GM21737 (cell line): ENCODE data around the gene GPR146.
"Not testable (repeated sequence)": the region's sequence is repeated elsewhere in the genome, so short reads cannot be mapped to it uniquely, and the experiment has no call there.

Experiments used
- ATAC-seq: cut with Tn5 transposase; IDR thresholded peaks from one replicate; pipeline ENCODE4 v1.9.1; 2021; ENCODE audit warnings: mild to moderate bottlenecking, moderate library complexity; ENCODE audit not compliant: unreplicated experiment

The GPR146 gene

GRCh38 chr7:1074018-1074417 is 29.7 kb downstream of the GPR146 start:
- not testable (repeated sequence) for ATAC-seq

- no peak for ATAC-seq
These were observed 30.5 kb downstream of the GPR146 start for GRCh38 chr7:1074593-1075431.

- ATAC-seq = no peak
These were observed 32.1 kb downstream of the GPR146 start for GRCh38 chr7:1076184-1077072.

- no peak for ATAC-seq
These were observed 34.2 kb downstream of the GPR146 start for GRCh38 chr7:1078519-1078918.

- ATAC-seq = no peak
These were observed 34.6 kb downstream of the GPR146 start for GRCh38 chr7:1078985-1079384.

GRCh38 chr7:1079546-1079945 is 35.2 kb downstream of the GPR146 start:
- ATAC-seq = no peak

GRCh38 chr7:1080252-1080920 is 36.0 kb downstream of the GPR146 start:
- ATAC-seq = no peak

GRCh38 chr7:1080921-1081255 is 36.5 kb downstream of the GPR146 start:
- ATAC-seq = no peak

GRCh38 chr7:1081336-1081735 is 37.0 kb downstream of the GPR146 start:
- no peak for ATAC-seq

- ATAC-seq = no peak
These were observed 37.6 kb downstream of the GPR146 start for GRCh38 chr7:1081931-1082401.

GRCh38 chr7:1083729-1084657 is 39.6 kb downstream of the GPR146 start:
- no peak for ATAC-seq

GRCh38 chr7:1085266-1085665 is 40.9 kb downstream of the GPR146 start:
- ATAC-seq = no peak

- no peak for ATAC-seq
These were observed 41.6 kb downstream of the GPR146 start for GRCh38 chr7:1085910-1086421.

- ATAC-seq = peak; percentile 65
These were observed 42.5 kb downstream of the GPR146 start for GRCh38 chr7:1086588-1087464.

- no peak for ATAC-seq
These were observed 43.1 kb downstream of the GPR146 start for GRCh38 chr7:1087465-1087814.

- no peak for ATAC-seq
These were observed 43.9 kb downstream of the GPR146 start, which contains the start of gene GPER1 for GRCh38 chr7:1087952-1088920. GPER1 (plus strand) TSS chr7:1088113; CDS start chr7:1091729, 3,616 bp downstream.

- no peak for ATAC-seq
These were observed 45.9 kb downstream of the GPR146 start for GRCh38 chr7:1090236-1090635.
